Bronchial epithelial cell (primary cell): Measurements from ENCODE around the gene MYRF. TPM values are rescaled to one million over a fixed set of nuclear protein-coding genes. Genes with fewer than 3 reads are reported as not detected.

Experiments
- DNase-seq: peaks from one replicate; pipeline ENCODE4 v3.0.0-alpha.2; 2010; ENCODE audit warnings: low read depth
- FAIRE-seq: peaks from 2 replicates; lab custom pipeline; 2011; peaks lifted over from hg19 to GRCh38; lab: Jason Lieb, UNC
- H3K27me3 ChIP-seq: 2 replicates; pipeline ENCODE4 v1.5.1; 2011; ENCODE audit warnings: low read length; ENCODE audit not compliant: control insufficient read depth, insufficient read depth
- H3K36me3 ChIP-seq: 2 replicates; pipeline ENCODE4 v1.5.1; 2011; ENCODE audit warnings: low read length; ENCODE audit not compliant: control insufficient read depth, insufficient read depth
- H3K4me3 ChIP-seq: 2 replicates; pipeline ENCODE4 v1.5.1; 2011; ENCODE audit warnings: mild to moderate bottlenecking, low read depth, low read length, control low read depth
- CTCF ChIP-seq: IDR thresholded peaks from 2 replicates; pipeline ENCODE4 v1.5.1; 2011; ENCODE audit warnings: mild to moderate bottlenecking, moderate library complexity, low read length, control low read depth, inconsistent platforms; ENCODE audit not compliant: insufficient read depth, severe bottlenecking
- total RNA-seq: library from RNA; depleted of rRNA; stranded (reverse); fragments of >200 nt; gene quantifications from 2 replicates; pipeline ENCODE4 v1.2.1, GENCODE V29; 2014

Gene MYRF
- total RNA-seq, 1 donor from 2014 or later: under 0.01 TPM

- FAIRE-seq: no peak
- Histone ChIP-seq H3K36me3 (peaks cover 6% of the 10 kb centered on the region), H3K4me3 (no peak overlapping the region), H3K27me3 (no peaks in the 10 kb centered on the region)
- no peak for DNase-seq
- TF ChIP-seq CTCF: no peak
Measured at GRCh38 chr11:61830237-61831105, 78.0 kb downstream of the MYRF start.

GRCh38 chr11:61832207-61832606, 79.8 kb downstream of the MYRF start:
- Histone ChIP-seq H3K27me3 (no peaks in the 10 kb centered on the region), H3K36me3 (peaks cover 6% of the 10 kb centered on the region), H3K4me3 (no peak overlapping the region)
- no peak for TF ChIP-seq CTCF
- DNase-seq (no peak), FAIRE-seq (no peak)

GRCh38 chr11:61832754-61833153, 80.3 kb downstream of the MYRF start:
- H3K36me3 ChIP-seq: peaks cover 6% of the 10 kb centered on the region
- no peak for TF ChIP-seq CTCF
- H3K4me3 ChIP-seq: no peak overlapping the region
- H3K27me3 ChIP-seq: no peaks in the 10 kb centered on the region
- DNase-seq (no peak), FAIRE-seq (no peak)

DNA sequence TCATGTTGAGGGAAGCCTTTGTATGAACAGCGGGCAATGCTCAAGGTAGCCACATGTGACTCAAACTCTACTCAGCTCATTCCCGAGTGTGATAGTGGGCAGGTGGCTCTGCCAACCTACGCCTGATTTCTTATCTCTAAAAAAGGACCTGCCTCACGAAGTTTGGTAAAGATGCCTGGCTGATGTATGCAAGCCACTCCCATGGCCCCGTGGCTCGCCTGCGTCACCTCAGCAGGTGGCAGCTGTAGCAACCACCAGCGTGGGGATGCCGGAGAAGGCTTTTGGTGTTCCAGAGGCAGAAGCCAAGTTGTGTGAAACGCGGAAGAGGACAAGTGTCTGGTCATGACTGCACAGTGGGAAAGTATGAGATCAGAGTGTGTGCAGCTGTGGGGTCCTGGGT, 81.0 kb downstream of the MYRF start:
- H3K27me3 ChIP-seq: no peaks in the 10 kb centered on the region
- DNase-seq: no peak
- H3K36me3 ChIP-seq: peaks cover 10% of the 10 kb centered on the region
- no peak overlapping the region for H3K4me3 ChIP-seq
- FAIRE-seq: no peak
- no peak for TF ChIP-seq CTCF

DNA sequence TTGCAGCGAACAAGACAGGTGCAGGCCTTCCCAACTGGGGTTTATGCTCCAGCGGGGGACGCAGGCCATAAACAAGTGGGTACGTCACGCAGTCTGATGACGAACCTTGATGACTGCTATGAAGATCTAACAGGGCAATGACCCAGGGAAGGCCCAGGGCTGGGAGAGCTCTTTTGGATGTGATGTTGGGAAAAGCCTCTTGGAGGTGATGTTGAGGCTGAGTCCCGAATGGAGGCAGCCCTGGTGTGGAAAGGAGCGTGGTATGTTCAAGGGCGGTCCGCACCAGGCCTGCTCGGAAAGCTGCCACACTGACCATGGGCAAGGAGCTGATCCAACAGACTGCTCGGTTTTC, 81.5 kb downstream of the MYRF start:
- DNase-seq (no peak), FAIRE-seq (no peak)
- Histone ChIP-seq H3K27me3 (no peaks in the 10 kb centered on the region), H3K36me3 (peaks cover 14% of the 10 kb centered on the region), H3K4me3 (no peak overlapping the region)
- TF ChIP-seq CTCF: no peak
